HEK293T (cell line): ENCODE data around the gene ZNF697.

ENCODE experiments used
- ARNT ChIP-seq: fragments of 450-650 bp; IDR thresholded peaks from 2 replicates; pipeline ENCODE4 v1.6.1; 2017; ENCODE audit warnings: mild to moderate bottlenecking
- FOXA1 ChIP-seq: fragments of 450-650 bp; IDR thresholded peaks from 2 replicates; pipeline ENCODE4 v1.6.1; 2016; ENCODE audit warnings: mild to moderate bottlenecking

GRCh38 chr1:119611701-119612113 is 36.4 kb downstream of the ZNF697 start:
- TF ChIP-seq FOXA1, result no peak
- TF ChIP-seq ARNT, result no peak
